GM21723 (cell line): ENCODE results near the gene CAMTA1.

Source experiments
- ATAC-seq: cut with Tn5 transposase; IDR thresholded peaks from one replicate; pipeline ENCODE4 v1.9.1; 2021; ENCODE audit warnings: mild to moderate bottlenecking, moderate library complexity; ENCODE audit not compliant: unreplicated experiment

CAMTA1 gene

DNA sequence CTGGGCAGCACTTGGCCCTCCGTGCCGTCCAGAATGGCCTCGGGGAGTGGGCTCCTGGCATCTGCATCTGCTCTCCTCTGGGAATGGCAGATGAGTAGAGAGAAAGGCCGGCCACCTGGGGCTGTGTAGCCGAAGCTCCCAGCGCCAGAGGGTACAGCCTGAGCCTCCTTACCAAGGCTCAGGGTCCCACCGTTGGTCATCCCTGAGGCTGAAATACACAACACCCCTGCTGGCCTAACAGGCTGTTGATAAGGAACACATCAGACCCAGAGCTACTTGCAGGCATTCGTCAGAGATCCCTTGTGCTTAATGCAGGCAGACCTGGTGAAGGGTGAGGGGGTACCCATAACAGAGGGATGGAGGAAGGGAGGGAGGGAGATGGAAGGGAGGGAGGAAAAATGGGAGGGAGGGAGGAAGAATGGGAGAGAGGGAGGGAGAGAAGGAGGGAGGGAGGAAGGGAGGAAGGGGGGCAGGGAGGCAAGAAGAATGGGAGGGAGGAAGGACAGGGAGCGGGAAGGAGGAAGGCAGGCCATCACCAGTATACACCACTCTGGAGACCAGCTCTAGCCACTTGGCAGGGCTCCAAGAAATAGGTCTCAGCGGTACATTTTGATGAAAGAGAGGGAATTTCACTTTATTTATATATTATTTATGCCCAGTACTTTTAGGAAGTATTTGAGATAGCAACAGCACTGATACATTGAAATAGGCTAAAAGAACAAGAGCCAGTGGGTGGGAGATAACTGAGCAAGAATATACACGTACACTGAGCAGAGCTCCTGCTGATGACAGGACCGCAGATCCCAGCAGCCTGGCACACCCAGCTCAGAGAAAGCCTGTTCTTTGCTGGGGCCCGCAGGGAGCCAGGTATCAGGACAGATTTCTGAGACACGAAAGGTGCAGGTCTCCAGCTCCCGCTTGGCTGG, 670.8 kb downstream of the CAMTA1 start:
- ATAC-seq: no peak

DNA sequence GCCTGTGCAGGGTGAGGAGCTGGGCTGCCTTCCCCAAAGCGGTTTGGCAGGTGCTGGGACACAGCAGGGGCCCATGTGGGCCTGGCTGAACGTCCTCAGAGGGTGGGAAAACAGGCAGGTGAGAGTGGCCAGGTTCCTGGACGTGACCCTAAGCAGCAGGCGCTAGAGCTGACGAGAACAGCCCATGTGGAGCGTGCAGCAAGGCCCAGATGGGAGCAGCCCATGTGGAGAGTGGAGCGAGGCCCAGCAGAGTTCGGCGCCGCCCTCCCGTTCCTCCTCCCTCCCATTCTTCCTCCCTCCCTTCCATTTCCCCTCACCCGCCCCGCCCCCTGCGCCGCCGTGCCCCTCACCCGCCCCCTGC, 671.4 kb downstream of the CAMTA1 start:
- no peak for ATAC-seq

DNA sequence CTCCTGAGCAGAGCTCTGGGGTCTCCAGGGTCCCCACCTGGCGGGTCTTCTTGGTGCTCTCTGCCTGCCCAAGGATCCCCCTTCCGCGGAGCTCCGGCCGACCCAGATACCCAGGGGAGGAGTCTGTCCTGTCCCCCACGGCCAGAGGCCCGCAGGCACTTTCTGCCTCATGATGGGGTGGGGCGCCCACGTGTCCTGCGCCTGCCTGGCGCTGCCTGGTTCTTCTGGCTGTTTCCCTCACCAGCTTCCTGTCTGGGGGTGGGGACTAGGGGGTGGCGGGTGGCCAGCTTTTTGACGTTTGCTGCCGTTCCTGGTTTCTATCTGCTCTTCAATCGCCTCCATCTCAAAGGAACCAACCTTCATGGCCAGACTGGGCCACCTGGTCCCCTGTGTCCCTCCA, 672.6 kb downstream of the CAMTA1 start:
- no peak for ATAC-seq

DNA sequence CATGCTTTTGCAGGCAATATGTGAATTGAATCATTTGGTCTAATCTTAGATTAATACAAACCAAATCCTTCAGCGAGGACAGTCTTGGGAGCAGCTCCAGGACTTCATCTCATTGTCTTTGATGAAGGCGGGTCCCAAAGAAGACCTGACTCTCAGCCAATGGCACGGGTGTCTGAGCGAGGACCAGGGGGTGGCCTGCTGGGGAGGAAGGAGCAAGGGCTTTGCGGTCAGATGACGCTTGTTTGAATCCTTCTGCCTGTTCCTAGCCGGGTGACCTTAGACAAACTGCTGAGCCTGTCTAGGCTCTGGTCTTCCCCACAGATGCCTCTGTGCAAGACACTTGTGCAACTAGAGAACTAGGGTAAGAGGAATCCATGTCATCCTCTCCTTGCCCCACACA, 673.7 kb downstream of the CAMTA1 start:
- ATAC-seq: no peak

DNA sequence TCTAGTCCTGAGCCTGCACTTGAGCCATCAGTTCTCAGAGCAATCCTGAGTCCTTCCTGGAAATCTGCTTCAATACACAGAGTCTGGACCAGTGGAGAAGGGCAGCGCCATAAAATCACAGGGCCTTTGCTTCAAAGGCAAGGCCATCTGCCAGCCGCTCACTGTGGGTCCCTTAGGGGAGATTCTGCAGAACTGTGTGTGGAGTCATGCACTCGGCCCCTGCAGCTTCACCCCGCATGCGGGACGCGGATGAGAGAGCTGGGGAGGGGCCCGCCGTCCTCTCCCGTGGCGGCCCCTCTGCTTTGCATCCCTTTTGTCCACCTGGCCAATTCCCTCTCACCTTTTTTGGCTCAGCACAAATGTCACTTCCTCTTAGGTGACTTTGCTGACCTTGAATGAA, 674.7 kb downstream of the CAMTA1 start:
- no peak for ATAC-seq

DNA sequence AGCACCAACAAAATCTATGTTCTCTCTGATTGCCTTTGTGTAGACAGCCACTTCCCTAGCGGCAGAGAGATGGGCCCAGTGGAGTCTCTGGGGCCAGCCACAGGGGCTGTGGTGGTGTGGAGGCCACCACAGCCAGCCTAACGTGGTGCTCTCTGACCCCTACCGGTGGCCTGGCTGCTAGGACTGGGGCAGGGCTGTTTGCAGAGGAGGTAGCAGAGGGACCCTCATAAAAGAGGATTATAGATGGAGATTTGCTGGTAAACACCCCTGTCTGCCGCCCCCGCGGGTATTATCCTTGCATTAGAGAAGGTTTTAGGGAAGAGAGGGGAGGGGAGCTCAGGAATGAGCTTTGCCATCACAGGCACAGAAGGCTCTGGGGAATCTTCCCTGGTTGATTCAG, 675.6 kb downstream of the CAMTA1 start:
- ATAC-seq: no peak

DNA sequence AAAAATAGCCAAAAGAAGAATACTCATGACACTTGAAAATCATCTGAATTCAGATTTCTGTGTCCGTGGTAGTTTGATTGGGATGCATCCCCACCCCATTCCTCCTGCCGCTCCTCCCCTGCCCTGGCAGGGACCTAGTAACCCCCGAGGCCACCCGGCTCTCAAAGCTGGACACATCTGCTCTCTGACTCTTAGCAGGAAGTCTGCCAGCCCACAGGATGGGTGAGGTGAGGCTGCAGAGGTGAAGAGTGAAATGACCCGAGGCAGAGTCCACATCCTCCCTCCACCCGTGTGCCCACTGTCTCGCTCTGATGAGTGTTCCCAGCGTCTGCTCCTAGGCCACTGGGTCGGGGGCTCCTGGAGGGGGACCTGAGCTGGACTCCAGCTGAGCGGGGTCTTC, 677.4 kb downstream of the CAMTA1 start:
- ATAC-seq: no peak

DNA sequence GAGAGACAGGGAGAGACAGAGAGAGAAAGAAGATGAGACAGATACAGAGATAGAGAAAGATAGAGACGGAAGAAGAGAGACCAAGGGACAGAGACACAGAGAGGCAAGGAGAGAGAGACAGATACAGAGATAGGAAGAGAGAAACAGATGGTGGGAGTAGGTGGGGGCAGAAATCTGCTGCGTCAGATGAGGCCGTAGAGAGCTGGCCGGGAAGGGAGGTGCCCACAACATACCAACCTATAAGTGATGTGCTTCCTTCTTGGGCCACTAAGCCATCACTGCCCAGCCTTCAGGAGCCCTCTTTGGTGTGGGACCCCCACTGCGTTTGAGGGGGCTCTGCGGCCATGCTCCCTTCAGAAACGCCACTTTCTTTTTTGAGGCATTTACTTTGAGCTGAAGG, 678.3 kb downstream of the CAMTA1 start:
- no peak for ATAC-seq

DNA sequence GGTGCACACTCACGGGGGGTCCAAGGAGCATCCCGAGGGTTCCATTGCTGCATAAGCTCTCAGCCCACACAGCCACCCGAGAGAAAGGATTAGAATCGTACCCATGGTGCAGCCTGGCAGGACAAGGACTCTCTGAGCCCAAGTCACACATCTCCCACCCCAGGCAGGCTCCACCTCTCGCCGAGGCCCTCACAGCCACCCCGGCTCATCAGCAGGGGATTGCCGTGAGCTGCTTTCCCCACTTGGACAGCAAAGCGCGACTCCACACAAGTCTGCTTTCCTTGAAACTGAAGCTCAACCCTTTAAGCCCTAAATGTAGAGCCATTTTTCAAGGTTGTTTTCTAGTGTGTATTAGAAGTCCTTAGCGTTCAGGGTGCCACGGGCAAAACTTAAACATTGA, 679.5 kb downstream of the CAMTA1 start:
- no peak for ATAC-seq

DNA sequence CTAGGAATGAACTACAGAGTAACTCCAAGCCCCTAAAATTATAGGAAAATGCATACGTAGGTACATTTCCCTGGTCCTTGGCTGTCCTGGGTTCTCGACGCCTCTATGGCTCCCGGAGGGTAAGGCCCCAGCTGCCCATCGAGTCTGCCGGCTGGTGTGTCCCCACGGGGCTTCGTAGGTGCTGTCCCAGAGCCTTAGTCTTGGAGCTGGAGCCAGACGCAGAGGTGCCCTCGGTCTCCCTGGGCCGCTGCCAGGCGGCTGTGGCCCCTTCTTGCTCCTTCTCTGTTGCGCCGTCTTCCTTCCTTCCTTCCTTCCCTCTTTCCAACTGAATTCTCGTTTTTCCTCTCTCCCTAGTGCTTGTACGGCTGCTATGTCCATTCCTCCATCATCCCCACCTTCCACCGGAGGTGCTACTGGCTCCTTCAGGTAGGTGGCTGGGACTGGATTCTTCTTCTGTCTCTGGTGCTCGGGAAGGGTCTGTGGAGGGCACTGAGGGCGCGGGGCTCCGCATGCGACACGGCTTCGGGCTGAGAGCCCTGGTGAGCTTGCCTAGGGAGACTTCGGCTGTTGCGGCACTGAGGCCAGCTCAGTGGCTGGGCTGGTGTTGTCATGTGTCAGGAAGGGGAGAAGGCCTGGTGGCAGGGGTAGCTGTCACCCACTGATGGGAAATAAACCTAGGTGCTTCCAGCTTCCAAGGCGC, 682.4 kb downstream of the CAMTA1 start:
- ATAC-seq: no peak

DNA sequence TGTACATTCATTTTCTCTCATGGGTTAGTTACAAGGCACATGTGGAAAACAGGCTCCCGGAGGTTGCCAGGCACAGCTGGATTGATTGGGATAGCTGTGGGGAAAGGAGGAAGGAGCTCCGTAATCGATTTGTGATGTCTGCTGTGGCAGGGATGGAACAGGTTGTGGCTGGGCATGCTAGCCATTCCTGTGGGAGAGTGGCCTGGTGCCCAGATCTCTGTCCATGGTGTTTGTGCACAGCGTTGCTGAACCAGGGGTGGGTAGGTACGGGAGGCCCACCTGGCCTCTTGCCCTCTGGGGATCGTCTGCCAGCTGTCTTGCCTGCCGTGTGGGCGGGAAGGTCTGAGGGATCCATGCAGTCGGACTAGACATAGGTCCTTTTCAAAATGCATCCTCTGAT, 683.0 kb downstream of the CAMTA1 start:
- ATAC-seq: no peak

DNA sequence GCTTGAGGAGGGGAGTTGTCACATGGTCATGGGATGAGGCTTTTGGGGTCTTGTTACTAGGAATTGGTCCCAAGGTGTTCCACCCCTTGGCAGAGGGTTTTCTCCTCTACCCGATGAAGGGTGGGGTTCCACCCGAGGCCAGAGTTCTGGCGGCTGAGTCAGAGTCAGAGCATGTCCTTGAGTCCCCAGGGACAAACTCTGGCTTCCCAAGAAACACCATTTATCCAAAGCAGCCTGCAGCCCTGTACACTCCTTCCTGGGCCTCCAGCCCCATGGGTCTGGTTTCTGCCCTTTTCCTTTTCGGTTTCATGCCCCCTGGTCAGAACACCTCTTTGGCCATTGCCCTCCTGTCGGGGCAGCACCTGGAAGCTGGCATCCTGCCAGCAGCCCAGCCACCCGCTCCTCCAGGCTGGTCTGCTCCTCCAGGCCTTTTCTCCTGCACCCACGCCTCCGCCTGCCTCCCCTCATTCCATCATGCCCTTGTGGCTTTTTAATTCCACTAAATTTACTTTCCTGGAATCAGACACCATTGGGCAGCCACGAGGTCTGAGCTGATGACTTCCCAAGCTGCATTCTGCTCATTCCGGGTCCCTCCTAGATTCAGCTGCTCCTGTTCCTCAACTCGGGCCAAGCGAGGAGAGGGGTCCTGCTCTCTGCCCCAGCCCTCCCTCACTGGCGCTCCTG, 684.1 kb downstream of the CAMTA1 start:
- ATAC-seq: no peak

DNA sequence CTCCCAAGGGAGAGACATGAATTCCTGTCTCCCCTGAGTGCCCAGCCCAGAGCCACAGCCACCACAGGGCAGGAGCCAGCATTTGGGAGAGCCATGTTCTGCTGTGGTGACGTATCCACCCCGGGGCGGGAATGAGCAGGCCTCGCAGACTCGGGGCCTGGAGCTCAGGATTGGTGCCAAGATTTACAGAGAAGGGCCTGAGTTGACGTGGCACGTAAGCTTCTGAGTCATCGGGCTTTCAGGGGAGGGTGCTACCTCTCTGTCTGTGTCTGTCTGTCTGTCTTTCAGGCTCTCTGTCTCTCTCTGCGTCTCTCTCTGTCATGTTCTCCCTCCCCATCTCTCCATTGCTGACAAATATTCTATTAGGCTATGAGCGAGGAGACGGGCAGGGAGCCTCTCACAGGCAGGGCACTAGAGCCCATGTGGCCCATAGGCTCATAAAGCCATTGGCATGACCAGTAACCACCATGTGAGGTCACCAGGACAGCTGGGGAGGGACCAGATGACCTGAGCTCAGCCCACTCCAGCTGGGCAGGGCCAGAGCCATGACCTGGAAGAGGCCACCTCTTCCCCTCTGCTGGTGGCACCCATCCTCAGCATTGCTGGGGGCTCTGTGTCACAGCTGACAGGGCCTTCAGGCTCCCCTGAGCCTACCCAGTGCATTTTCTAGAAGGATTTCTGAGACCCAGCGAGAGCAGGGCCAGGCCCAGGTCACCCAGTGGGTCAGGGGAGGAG, 685.8 kb downstream of the CAMTA1 start:
- no peak for ATAC-seq

DNA sequence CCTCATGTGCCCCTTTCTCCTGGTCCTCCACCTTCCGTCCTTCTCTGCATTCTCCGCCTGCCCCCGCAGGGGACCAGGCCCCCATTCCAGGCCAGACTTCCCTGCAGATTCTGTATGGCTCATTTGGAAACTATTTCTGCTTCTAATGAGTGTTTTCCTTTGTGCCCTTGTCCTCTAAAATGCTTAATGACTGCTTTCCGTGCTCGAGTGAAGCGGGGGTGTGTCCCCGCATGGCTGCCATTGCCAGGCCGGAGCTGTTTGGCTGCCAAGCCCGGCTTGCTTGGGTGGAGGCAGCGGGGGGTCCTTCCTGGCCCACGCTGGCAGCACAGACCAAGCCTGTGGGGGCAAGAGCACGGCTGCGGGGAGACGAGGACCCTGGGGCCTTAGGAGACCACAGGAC, 686.6 kb downstream of the CAMTA1 start:
- no peak for ATAC-seq

DNA sequence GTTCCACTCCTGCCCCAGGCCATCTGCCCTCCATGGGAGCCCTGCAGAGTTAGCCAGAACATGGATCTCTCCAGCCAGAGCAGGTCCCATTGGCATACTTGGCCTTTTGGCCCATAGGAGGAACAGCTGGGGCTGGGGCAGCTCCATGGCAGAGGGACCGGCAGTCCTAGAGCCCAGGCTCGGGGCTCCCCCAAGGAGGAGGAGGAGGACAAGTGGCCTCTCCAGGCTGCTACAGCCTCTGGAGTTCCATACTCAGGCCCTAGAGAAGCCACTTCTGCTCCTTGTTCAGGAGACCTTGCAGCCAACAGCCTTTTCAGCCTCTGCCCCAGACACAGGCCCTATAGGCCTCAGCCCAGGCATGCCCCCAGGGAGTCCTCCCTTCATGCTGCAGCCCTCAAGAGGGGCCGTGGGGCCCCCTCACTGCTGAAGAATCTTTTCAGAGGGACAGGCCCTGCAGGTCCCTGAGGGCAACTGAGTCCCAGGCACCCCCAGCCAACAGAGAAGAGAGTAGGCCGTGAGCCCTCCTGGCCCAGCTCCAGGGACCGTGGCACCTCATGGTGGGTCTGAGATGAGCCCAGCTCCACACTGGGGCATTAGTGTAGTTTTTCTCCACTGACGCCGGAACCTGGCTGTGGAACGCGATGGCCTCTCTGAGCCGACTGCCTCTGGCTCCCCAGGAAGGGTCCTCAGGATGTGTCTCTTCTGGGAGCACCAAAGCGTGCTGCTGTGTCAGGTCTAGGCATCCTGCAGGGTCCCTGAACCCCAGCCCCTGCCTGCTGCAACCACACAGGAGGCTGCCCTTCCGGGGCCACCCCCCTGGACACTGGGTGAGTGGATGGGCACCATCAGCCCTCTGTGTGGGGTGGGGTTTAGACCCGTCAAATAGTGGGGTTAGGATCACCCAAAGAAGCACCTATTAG, 688.2 kb downstream of the CAMTA1 start:
- ATAC-seq: no peak

DNA sequence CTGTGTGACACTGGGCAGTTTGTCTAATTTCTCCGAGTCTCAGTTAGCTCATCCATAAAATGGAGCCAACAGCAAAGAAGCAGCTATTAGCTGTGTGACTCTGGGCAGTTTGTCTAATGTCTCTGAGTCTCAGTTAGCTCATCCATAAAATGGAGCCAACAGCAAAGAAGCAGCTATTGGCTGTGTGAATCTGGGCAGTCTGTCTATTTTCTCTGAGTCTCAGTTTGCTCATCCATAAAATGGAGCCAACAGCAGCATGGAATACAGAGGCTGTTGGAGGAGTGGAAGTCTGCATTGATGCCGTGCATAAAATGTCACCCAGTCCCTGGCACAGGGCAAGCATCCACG, 688.9 kb downstream of the CAMTA1 start:
- no peak for ATAC-seq

DNA sequence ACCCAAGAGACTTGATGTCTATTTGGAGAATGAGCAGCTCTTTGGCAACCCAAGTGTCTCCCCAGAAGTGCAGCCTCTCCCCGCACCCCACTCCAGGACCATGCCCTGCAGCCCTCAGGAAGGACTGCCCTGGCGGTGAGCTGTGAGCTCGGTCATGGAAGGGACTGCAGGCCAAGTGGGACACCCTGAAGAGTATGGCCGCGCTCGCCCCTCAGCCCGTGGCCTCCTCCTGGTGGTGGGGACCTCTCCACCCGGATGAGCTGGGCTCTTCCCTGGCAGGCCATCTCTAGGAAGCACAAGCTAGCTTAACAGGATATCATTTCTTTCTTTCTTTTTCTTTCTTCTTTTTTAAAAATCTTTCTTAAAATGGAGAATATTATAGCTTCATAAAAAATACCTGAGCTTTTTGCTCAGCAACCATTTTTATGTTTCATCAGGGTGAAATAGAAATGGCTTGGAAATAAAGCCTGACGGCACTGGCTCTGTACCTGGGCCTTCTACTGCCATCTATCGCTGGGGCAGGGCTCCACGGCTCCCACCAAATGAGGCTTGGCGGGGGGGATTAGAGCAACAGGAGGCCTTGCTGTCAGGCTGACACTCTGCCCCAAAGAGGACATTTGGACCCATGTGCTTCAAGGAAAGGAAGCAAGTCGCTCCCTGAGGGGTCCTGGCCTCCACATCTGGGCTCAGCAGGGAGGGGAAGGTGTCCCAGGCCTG, 689.7 kb downstream of the CAMTA1 start:
- no peak for ATAC-seq

DNA sequence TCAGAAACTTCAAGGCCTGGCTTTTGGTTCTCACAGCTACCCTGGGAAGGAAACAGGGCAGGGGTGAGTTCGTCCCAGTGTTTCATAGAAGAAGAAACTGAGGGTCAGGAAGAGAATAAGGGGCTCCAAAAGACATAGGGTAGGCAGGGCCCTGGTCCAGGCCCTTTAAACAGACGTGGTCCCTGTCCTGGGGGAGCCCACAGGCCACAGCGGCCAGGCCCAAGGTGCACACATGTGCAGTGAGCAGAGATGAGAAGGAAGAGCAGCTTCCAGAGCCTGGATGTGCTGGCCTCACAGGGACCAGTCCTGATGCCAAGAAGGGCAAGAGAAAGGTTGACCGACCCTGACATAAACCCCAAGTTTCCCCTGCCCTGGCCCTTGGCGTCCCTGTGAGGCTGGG, 690.4 kb downstream of the CAMTA1 start:
- ATAC-seq: no peak

DNA sequence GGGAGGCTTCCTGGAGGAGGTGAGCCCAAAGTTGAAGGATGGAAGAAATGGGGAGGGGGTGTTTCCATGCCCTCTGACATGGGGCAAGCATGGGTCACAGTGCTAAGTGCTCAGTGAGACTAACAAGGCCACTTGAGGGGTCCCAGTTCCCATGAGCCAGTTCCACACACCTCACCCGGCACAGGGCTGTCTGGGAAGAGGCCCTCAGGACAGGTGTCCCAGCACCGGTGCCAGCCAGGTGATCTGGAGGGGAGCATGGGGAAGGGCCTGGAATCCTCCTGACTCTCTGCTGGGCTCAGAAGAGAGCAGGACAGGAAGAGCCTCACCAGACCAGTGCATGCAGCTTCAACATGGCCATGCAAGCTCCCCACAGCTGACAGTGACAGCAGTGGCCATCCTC, 691.1 kb downstream of the CAMTA1 start:
- no peak for ATAC-seq
